WI38 (cell line): Measurements from ENCODE around the gene MYORG.

ENCODE experiments used
- H3K4me3 ChIP-seq: 2 replicates; pipeline ENCODE4 v1.5.1; 2011; ENCODE audit warnings: low read depth, mild to moderate bottlenecking, control low read depth, low read length
- CTCF ChIP-seq: IDR thresholded peaks from 2 replicates; pipeline ENCODE4 v1.5.1; 2012; ENCODE audit warnings: low read depth, mild to moderate bottlenecking, control low read depth, low read length

The MYORG gene

GRCh38 chr9:34398875-34399274 lies 22.2 kb upstream of the MYORG start:
- TF ChIP-seq CTCF = no peak
- H3K4me3 ChIP-seq = no peak overlapping the region

- H3K4me3 ChIP-seq = no peak overlapping the region
- no peak for TF ChIP-seq CTCF
Observed at GRCh38 chr9:34396276-34397214, 19.8 kb upstream of the MYORG start.

- no peak overlapping the region for H3K4me3 ChIP-seq
- no peak for TF ChIP-seq CTCF
Observed at GRCh38 chr9:34392511-34392910, 15.8 kb upstream of the MYORG start.

- no peak overlapping the region for H3K4me3 ChIP-seq
- TF ChIP-seq CTCF = no peak
Observed at GRCh38 chr9:34387239-34387638, 10.5 kb upstream of the MYORG start.

- no peak for TF ChIP-seq CTCF
- no peak overlapping the region for H3K4me3 ChIP-seq
Observed at GRCh38 chr9:34386656-34387055, 10.0 kb upstream of the MYORG start.

- TF ChIP-seq CTCF = no peak
- H3K4me3 ChIP-seq = no peak overlapping the region
Observed at GRCh38 chr9:34385561-34386230, 9.0 kb upstream of the MYORG start.

- no peak for TF ChIP-seq CTCF
- H3K4me3 ChIP-seq = no peak overlapping the region
Observed at GRCh38 chr9:34384368-34385165, 7.9 kb upstream of the MYORG start.
